NCI-H1417 treated with DMSO at 0.1 percent for 48 hours (cell line): ENCODE data around the gene ITGA6.

Source experiments
- DNase-seq: peaks from one replicate; lab custom pipeline; 2025; lab: John Stamatoyannopoulos, UW

ITGA6 gene

GRCh38 chr2:172465417-172466334 is 38.3 kb downstream of the ITGA6 start:
- DNase-seq = no peak

GRCh38 chr2:172467382-172467781 is 40.0 kb downstream of the ITGA6 start:
- DNase-seq = no peak

- DNase-seq = no peak
These were observed 43.9 kb downstream of the ITGA6 start for GRCh38 chr2:172470958-172471922.

- DNase-seq = no peak
These were observed 45.2 kb downstream of the ITGA6 start for GRCh38 chr2:172472446-172473033.

GRCh38 chr2:172473167-172473566 is 45.8 kb downstream of the ITGA6 start:
- DNase-seq = no peak

- no peak for DNase-seq
These were observed 51.0 kb downstream of the ITGA6 start for GRCh38 chr2:172478353-172478752.

GRCh38 chr2:172480301-172481218 is 53.2 kb downstream of the ITGA6 start:
- DNase-seq = no peak

- DNase-seq = no peak
These were observed 54.3 kb downstream of the ITGA6 start for GRCh38 chr2:172481507-172482262.

GRCh38 chr2:172484253-172484652 is 56.9 kb downstream of the ITGA6 start:
- DNase-seq = no peak

- DNase-seq = no peak
These were observed 57.3 kb downstream of the ITGA6 start for GRCh38 chr2:172484706-172485105.

GRCh38 chr2:172488556-172488955 is 61.2 kb downstream of the ITGA6 start:
- DNase-seq = no peak

- no peak for DNase-seq
These were observed 62.3 kb downstream of the ITGA6 start for GRCh38 chr2:172489681-172490080.

- DNase-seq = no peak
These were observed 68.8 kb downstream of the ITGA6 start for GRCh38 chr2:172496160-172496608.

GRCh38 chr2:172507199-172507598 is 79.8 kb downstream of the ITGA6 start:
- DNase-seq = no peak

GRCh38 chr2:172510088-172510487 is 82.7 kb downstream of the ITGA6 start:
- no peak for DNase-seq

- no peak for DNase-seq
These were observed 83.2 kb downstream of the ITGA6 start for GRCh38 chr2:172510548-172510947.

- no peak for DNase-seq
These were observed 85.6 kb downstream of the ITGA6 start for GRCh38 chr2:172512810-172513523.

- no peak for DNase-seq
These were observed 86.1 kb downstream of the ITGA6 start for GRCh38 chr2:172513524-172513900.

GRCh38 chr2:172513935-172514586 is 86.7 kb downstream of the ITGA6 start:
- DNase-seq = no peak
